ENCODE measurements around the gene GAB1. TPM values are rescaled to one million over a fixed set of nuclear protein-coding genes. Genes with fewer than 3 reads are reported as not detected.

The GAB1 gene
- total RNA-seq, 2 donors from 2014 or later = 48.3 to 77.3 TPM

- DNase-seq (ENCODE audit: low spot score) (no peak), ATAC-seq (ENCODE audit: insufficient number of reproducible peaks, low FRiP score, low read depth) (no peak)
- no peak overlapping the region for H3K4me3 ChIP-seq
- no peaks in the 10 kb centered on the region for H3K4me1 ChIP-seq (ENCODE audit: control insufficient read depth in 1 of 2, low read depth in 2 of 2)
- H3K27me3 ChIP-seq (replicated peaks; ENCODE audit: insufficient read depth) = no peaks in the 10 kb centered on the region
- TF ChIP-seq CTCF (IDR thresholded peaks at IDR 0.05) = no peak
- H3K27ac ChIP-seq = no peak overlapping the region
- no peaks in the 10 kb centered on the region for H3K9me3 ChIP-seq
- no peaks in the 10 kb centered on the region for H3K36me3 ChIP-seq
These were observed 169.4 kb downstream of the GAB1 start for GRCh38 chr4:143506031-143506430.

GRCh38 chr4:143511906-143512305 lies 175.2 kb downstream of the GAB1 start:
- Histone ChIP-seq H3K9me3 (no peaks in the 10 kb centered on the region), H3K36me3 (no peaks in the 10 kb centered on the region), H3K4me1 (ENCODE audit: control insufficient read depth in 1 of 2, low read depth in 2 of 2) (peaks cover 13 to 22% of the 10 kb centered on the region in 2 donors), H3K27ac (no peak overlapping the region), H3K27me3 (replicated peaks; ENCODE audit: insufficient read depth) (no peaks in the 10 kb centered on the region), H3K4me3 (no peak overlapping the region)
- ATAC-seq (ENCODE audit: insufficient number of reproducible peaks, low FRiP score, low read depth) (no peak), DNase-seq (ENCODE audit: low spot score) (no peak)
- no peak for TF ChIP-seq CTCF (IDR thresholded peaks at IDR 0.05)

- peak; percentile 32 for ATAC-seq (ENCODE audit: insufficient number of reproducible peaks, low FRiP score, low read depth)
- DNase-seq (ENCODE audit: low spot score) = no peak
- H3K27ac ChIP-seq = peak overlapping the region; percentile 98
- H3K4me1 ChIP-seq (ENCODE audit: control insufficient read depth in 1 of 2, low read depth in 2 of 2) = peaks cover 13 to 32% of the 10 kb centered on the region in 2 donors
- H3K4me3 ChIP-seq = peak overlapping the region; percentile 95
- no peak for TF ChIP-seq CTCF (IDR thresholded peaks at IDR 0.05)
- H3K9me3 ChIP-seq = no peaks in the 10 kb centered on the region
- H3K27me3 ChIP-seq (replicated peaks; ENCODE audit: insufficient read depth) = no peaks in the 10 kb centered on the region
- H3K36me3 ChIP-seq = peaks cover 3% of the 10 kb centered on the region
These were observed 176.3 kb downstream of the GAB1 start for GRCh38 chr4:143512978-143513313.

GRCh38 chr4:143513314-143514168 lies 176.9 kb downstream of the GAB1 start, which contains the start of gene SMARCA5:
Gene SMARCA5 (plus strand): TSS chr4:143513702. CDS start chr4:143513925, 223 bp downstream.
- Histone ChIP-seq H3K9me3 (no peaks in the 10 kb centered on the region), H3K27me3 (replicated peaks; ENCODE audit: insufficient read depth) (no peaks in the 10 kb centered on the region), H3K36me3 (peaks cover 3% of the 10 kb centered on the region), H3K4me3 (peak within 1 kb of the TSS; percentile 95), H3K27ac (peak within 1 kb of the TSS; percentile 98), H3K4me1 (ENCODE audit: control insufficient read depth in 1 of 2, low read depth in 2 of 2) (peaks cover 19 to 36% of the 10 kb centered on the region in 2 donors)
- ATAC-seq (ENCODE audit: insufficient number of reproducible peaks, low FRiP score, low read depth) (peak; percentile 96), DNase-seq (ENCODE audit: low spot score) (peak; percentile 90)
- TF ChIP-seq CTCF (IDR thresholded peaks at IDR 0.05) = no peak

GRCh38 chr4:143514169-143514495 lies 177.5 kb downstream of the GAB1 start:
- Histone ChIP-seq H3K9me3 (no peaks in the 10 kb centered on the region), H3K27me3 (replicated peaks; ENCODE audit: insufficient read depth) (no peaks in the 10 kb centered on the region), H3K27ac (peak overlapping the region; percentile 98), H3K4me1 (ENCODE audit: control insufficient read depth in 1 of 2, low read depth in 2 of 2) (peaks cover 21 to 38% of the 10 kb centered on the region in 2 donors), H3K36me3 (peaks cover 3% of the 10 kb centered on the region), H3K4me3 (peak overlapping the region; percentile 95)
- DNase-seq (ENCODE audit: low spot score) = no peak
- no peak for TF ChIP-seq CTCF (IDR thresholded peaks at IDR 0.05)
- no peak for ATAC-seq (ENCODE audit: insufficient number of reproducible peaks, low FRiP score, low read depth)
